Muscle layer of colon (tissue), 2 donors: ENCODE data around the gene CRYGB.
"Not testable (repeated sequence)": the region's sequence is repeated elsewhere in the genome, so short reads cannot be mapped to it uniquely, and the experiment has no call there.

Experiments used
- H3K27ac ChIP-seq: one replicate; pipeline ENCODE4 v1.7.0; 2013; ENCODE audit warnings: low read depth, mild to moderate bottlenecking, low read length, moderate library complexity
- H3K27me3 ChIP-seq, 2 donors: one replicate each; pipeline ENCODE4 v1.7.0; 2013; ENCODE audit warnings: low read length in 2 of 2, mild to moderate bottlenecking in 2 of 2; ENCODE audit not compliant: insufficient read depth in 2 of 2, control insufficient read depth in 1 of 2
- H3K36me3 ChIP-seq: one replicate; pipeline ENCODE4 v1.7.0; 2013; ENCODE audit warnings: mild to moderate bottlenecking, low read length; ENCODE audit not compliant: insufficient read depth
- H3K4me1 ChIP-seq: one replicate; pipeline ENCODE4 v1.7.0; 2013; ENCODE audit warnings: mild to moderate bottlenecking, low read length; ENCODE audit not compliant: insufficient read depth
- H3K4me3 ChIP-seq, 2 donors: one replicate each; pipeline ENCODE4 v1.7.0; 2013; ENCODE audit warnings: low read length in 2 of 2, low read depth in 1 of 2, mild to moderate bottlenecking in 1 of 2, moderate library complexity in 1 of 2
- H3K9ac ChIP-seq: one replicate; pipeline ENCODE4 v1.7.0; 2013; ENCODE audit warnings: low read length
- H3K9me3 ChIP-seq: one replicate; pipeline ENCODE4 v1.7.0; 2013; ENCODE audit warnings: mild to moderate bottlenecking, low read length
- donor health status: abdominal sarcoma.
- donor health status: Adenocarcinoma of cecum.

CRYGB gene

GRCh38 chr2:208099682-208100470, 46.1 kb downstream of the CRYGB start:
- Histone ChIP-seq H3K27ac (no peak overlapping the region), H3K27me3 (no peaks in the 10 kb centered on the region), H3K36me3 (no peaks in the 10 kb centered on the region), H3K4me1 (no peaks in the 10 kb centered on the region), H3K4me3 (no peak overlapping the region), H3K9me3 (no peaks in the 10 kb centered on the region), H3K9ac (no peak overlapping the region)

- not testable (repeated sequence) for H3K4me1 ChIP-seq, H3K9me3 ChIP-seq, H3K27ac ChIP-seq, H3K36me3 ChIP-seq, H3K4me3 ChIP-seq, H3K27me3 ChIP-seq, H3K9ac ChIP-seq
Measured at GRCh38 chr2:208098701-208099100, 47.3 kb downstream of the CRYGB start.

GRCh38 chr2:208098267-208098666, 47.7 kb downstream of the CRYGB start:
- H3K4me1 ChIP-seq, result no peaks in the 10 kb centered on the region
- H3K27me3 ChIP-seq, result no peaks in the 10 kb centered on the region
- no peaks in the 10 kb centered on the region for H3K9me3 ChIP-seq
- no peak overlapping the region for H3K4me3 ChIP-seq
- no peaks in the 10 kb centered on the region for H3K36me3 ChIP-seq
- no peak overlapping the region for H3K27ac ChIP-seq
- no peak overlapping the region for H3K9ac ChIP-seq

- Histone ChIP-seq H3K9ac (no peak overlapping the region), H3K4me1 (no peaks in the 10 kb centered on the region), H3K9me3 (no peaks in the 10 kb centered on the region), H3K36me3 (no peaks in the 10 kb centered on the region), H3K4me3 (no peak overlapping the region), H3K27ac (no peak overlapping the region), H3K27me3 (no peaks in the 10 kb centered on the region)
Measured at GRCh38 chr2:208097801-208098200, 48.2 kb downstream of the CRYGB start.

- H3K4me1 ChIP-seq, result no peaks in the 10 kb centered on the region
- no peaks in the 10 kb centered on the region for H3K9me3 ChIP-seq
- no peak overlapping the region for H3K9ac ChIP-seq
- H3K4me3 ChIP-seq, result no peak overlapping the region
- no peaks in the 10 kb centered on the region for H3K27me3 ChIP-seq
- H3K27ac ChIP-seq, result no peak overlapping the region
- no peaks in the 10 kb centered on the region for H3K36me3 ChIP-seq
Measured at GRCh38 chr2:208097313-208097712, 48.6 kb downstream of the CRYGB start.

- Histone ChIP-seq H3K27me3 (no peaks in the 10 kb centered on the region), H3K27ac (no peak overlapping the region), H3K4me3 (no peak overlapping the region), H3K36me3 (no peaks in the 10 kb centered on the region), H3K4me1 (no peaks in the 10 kb centered on the region), H3K9me3 (no peaks in the 10 kb centered on the region), H3K9ac (no peak overlapping the region)
Measured at GRCh38 chr2:208096080-208096479, 49.9 kb downstream of the CRYGB start.

- Histone ChIP-seq H3K4me1 (no peaks in the 10 kb centered on the region), H3K9ac (no peak overlapping the region), H3K36me3 (no peaks in the 10 kb centered on the region), H3K4me3 (no peak overlapping the region), H3K9me3 (no peaks in the 10 kb centered on the region), H3K27me3 (no peaks in the 10 kb centered on the region), H3K27ac (no peak overlapping the region)
Measured at GRCh38 chr2:208093128-208093527, 52.8 kb downstream of the CRYGB start.
